ENCODE measurements around the gene TMTC2. TPM values are rescaled to one million over a fixed set of nuclear protein-coding genes. Genes with fewer than 3 reads are reported as not detected.

TMTC2 gene
- polyA plus RNA-seq, 1 experiment, result 5.6 TPM

GRCh38 chr12:82648259-82648909, 38.3 kb upstream of the TMTC2 start:
- H3K36me3 ChIP-seq (ENCODE audit: control insufficient read depth, insufficient read depth, low read length), result no peaks in the 10 kb centered on the region
- ChIA-PET POLR2A (no interaction called here), CTCF (no interaction called here)
- H3K27me3 ChIP-seq (ENCODE audit: control insufficient read depth, insufficient read depth, low read length), result no peaks in the 10 kb centered on the region
- no peak for DNase-seq (ENCODE audit: low read depth)
- TF ChIP-seq CTCF (IDR thresholded peaks at IDR 0.05; ENCODE audit: insufficient read depth, low read depth, low read length), result no peak
- H3K4me3 ChIP-seq (ENCODE audit: low read depth, low read length), result no peak overlapping the region

DNA sequence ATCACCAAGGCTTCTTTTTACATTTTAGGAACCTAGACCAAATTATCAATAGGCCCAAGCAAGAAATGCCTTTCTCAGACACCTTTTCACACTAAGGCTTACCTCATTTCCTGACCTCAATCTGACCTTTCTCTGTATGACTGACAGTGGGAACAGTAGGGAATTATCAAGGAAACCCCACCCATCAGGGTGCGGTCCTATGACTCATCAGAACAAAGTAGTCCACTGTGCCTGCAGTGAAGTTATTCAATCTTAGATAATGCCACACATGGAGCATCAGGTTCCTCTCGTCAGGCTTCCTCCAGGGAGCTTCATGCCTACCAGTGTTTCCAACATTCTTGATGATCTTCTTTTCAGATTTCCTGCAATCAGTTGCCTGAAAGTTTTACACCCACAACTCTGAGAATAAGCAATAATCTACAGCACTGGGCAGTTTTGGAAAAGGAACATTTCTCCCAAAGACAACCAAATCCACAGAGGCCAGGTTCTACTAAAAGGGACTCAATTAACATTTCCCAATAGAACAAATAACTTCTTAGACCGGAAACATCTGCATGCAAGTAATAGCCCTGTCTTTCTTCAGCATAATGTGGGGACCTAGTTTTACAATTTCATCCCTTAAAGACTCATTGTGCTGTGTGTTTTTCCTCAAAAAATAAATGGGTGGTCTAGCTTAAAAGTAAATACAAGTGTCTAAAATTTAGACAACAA, 35.9 kb upstream of the TMTC2 start:
- Histone ChIP-seq H3K27me3 (ENCODE audit: control insufficient read depth, insufficient read depth, low read length) (no peaks in the 10 kb centered on the region), H3K4me3 (ENCODE audit: low read depth, low read length) (no peak overlapping the region), H3K36me3 (ENCODE audit: control insufficient read depth, insufficient read depth, low read length) (no peaks in the 10 kb centered on the region)
- no peak for TF ChIP-seq CTCF (IDR thresholded peaks at IDR 0.05; ENCODE audit: insufficient read depth, low read depth, low read length)
- ChIA-PET POLR2A (no interaction called here), CTCF (interaction anchor here (1.2 kb wide), 1 partner anchor 8 kb away, joined by 3 read pairs; no protein-coding TSS in a partner anchor)
- DNase-seq (ENCODE audit: low read depth), result no peak

- ChIA-PET POLR2A (no interaction called here), CTCF (no interaction called here)
- no peak for TF ChIP-seq CTCF (IDR thresholded peaks at IDR 0.05; ENCODE audit: insufficient read depth, low read depth, low read length)
- Histone ChIP-seq H3K27me3 (ENCODE audit: control insufficient read depth, insufficient read depth, low read length) (no peaks in the 10 kb centered on the region), H3K4me3 (ENCODE audit: low read depth, low read length) (no peak overlapping the region), H3K36me3 (ENCODE audit: control insufficient read depth, insufficient read depth, low read length) (no peaks in the 10 kb centered on the region)
- no peak for DNase-seq (ENCODE audit: low read depth)
Observed at GRCh38 chr12:82651489-82651888, 35.2 kb upstream of the TMTC2 start.

DNA sequence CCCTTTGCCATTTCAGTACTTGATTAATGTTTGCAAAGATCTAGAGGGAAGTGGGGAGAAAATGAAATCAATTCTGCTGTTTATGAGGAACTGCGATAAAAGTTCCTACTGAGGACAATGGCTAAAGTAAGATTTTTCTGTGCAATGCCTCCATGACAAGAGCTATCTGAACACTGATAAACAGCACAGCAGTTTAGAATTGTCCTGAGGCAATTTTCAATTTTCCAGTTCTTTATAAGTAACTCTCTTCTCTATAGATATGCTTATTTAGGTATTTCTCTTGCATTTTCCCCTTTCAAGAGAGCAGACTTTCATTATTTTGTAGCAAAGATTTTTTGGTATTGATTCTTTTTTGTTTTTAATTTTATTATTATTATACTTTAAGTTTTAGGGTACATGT, 34.6 kb upstream of the TMTC2 start:
- TF ChIP-seq CTCF (IDR thresholded peaks at IDR 0.05; ENCODE audit: insufficient read depth, low read depth, low read length), result no peak
- Histone ChIP-seq H3K27me3 (ENCODE audit: control insufficient read depth, insufficient read depth, low read length) (no peaks in the 10 kb centered on the region), H3K36me3 (ENCODE audit: control insufficient read depth, insufficient read depth, low read length) (no peaks in the 10 kb centered on the region), H3K4me3 (ENCODE audit: low read depth, low read length) (no peak overlapping the region)
- ChIA-PET CTCF (no interaction called here), POLR2A (no interaction called here)
- DNase-seq (ENCODE audit: low read depth), result no peak

DNA sequence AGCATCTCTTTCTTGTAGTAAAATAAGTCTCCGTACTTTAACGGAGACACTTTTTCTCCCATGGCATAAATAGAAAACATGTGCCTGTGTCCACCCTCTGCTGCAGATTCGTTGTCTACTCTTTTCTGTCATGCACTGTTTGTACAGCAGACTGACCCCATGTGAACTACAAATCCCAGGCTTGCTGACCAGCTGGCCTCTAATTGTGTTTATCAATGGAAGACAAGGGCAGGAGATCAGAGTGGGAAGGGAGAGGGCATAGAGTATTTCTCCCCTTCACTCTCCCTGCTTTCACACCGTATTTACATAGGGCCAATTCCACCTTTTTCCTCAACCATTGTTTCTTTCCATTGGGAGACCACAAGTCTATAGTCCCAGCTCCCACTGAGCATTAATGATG, 31.0 kb upstream of the TMTC2 start:
- Histone ChIP-seq H3K4me3 (ENCODE audit: low read depth, low read length) (no peak overlapping the region), H3K27me3 (ENCODE audit: control insufficient read depth, insufficient read depth, low read length) (no peaks in the 10 kb centered on the region), H3K36me3 (ENCODE audit: control insufficient read depth, insufficient read depth, low read length) (no peaks in the 10 kb centered on the region)
- POLR2A ChIA-PET, result no interaction called here
- CTCF ChIA-PET, result no interaction called here
- DNase-seq (ENCODE audit: low read depth), result no peak
- no peak for TF ChIP-seq CTCF (IDR thresholded peaks at IDR 0.05; ENCODE audit: insufficient read depth, low read depth, low read length)

All from BJ (cell line).